ENCODE data around the gene AUTS2. TPM values are rescaled to one million over a fixed set of nuclear protein-coding genes. Genes with fewer than 3 reads are reported as not detected.
A peak's percentile ranks its signal among the peaks of the same experiment; 100 is the strongest.

Gene AUTS2
- total RNA-seq, 1 donor from 2014 or later, result 94.1 TPM

- H3K27me3 Mint-ChIP-seq, result peaks cover 19% of the 10 kb centered on the region
- no peak for TF ChIP-seq CTCF (conservative IDR thresholded peaks at IDR 0.05)
- H3K36me3 Mint-ChIP-seq, result no peaks in the 10 kb centered on the region
- DNase-seq (ENCODE audit: extremely low spot score, unreplicated experiment), result no peak
- no peak overlapping the region for H3K27ac Mint-ChIP-seq
- H3K4me1 Mint-ChIP-seq (ENCODE audit: unreplicated experiment), result peaks cover 51% of the 10 kb centered on the region
- no peaks in the 10 kb centered on the region for H3K9me3 Mint-ChIP-seq
- H3K4me3 Mint-ChIP-seq, result no peak overlapping the region
Measured at GRCh38 chr7:70585071-70585470, 986.8 kb downstream of the AUTS2 start.

DNA sequence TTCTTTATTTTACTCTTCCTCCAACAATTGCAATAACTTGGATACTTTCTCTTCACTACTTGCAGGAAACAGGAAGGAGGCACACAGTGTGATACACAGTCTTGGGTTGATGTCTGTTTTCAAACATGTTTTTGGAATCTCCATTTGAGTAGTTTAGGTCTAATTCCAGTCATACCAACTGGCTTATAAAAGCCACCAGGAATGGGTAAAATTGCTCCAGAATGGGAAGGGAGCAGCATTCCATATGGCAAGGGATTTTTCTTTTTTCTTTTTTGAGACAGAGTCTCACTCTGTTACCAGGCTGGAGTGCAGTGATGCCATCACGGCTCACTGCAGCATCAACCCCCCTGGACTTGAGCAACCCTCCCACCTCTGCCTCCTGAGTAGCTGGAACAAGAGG, 988.5 kb downstream of the AUTS2 start:
- H3K4me1 Mint-ChIP-seq (ENCODE audit: unreplicated experiment), result peaks cover 47% of the 10 kb centered on the region
- no peak for DNase-seq (ENCODE audit: extremely low spot score, unreplicated experiment)
- H3K27me3 Mint-ChIP-seq, result peaks cover 27% of the 10 kb centered on the region
- no peak for TF ChIP-seq CTCF (conservative IDR thresholded peaks at IDR 0.05)
- no peaks in the 10 kb centered on the region for H3K9me3 Mint-ChIP-seq
- no peak overlapping the region for H3K27ac Mint-ChIP-seq
- no peaks in the 10 kb centered on the region for H3K36me3 Mint-ChIP-seq
- no peak overlapping the region for H3K4me3 Mint-ChIP-seq

- H3K27ac Mint-ChIP-seq, result no peak overlapping the region
- DNase-seq (ENCODE audit: extremely low spot score, unreplicated experiment), result no peak
- TF ChIP-seq CTCF (conservative IDR thresholded peaks at IDR 0.05), result no peak
- H3K36me3 Mint-ChIP-seq, result no peaks in the 10 kb centered on the region
- H3K4me3 Mint-ChIP-seq, result peak overlapping the region; percentile 64
- peaks cover 40% of the 10 kb centered on the region for H3K4me1 Mint-ChIP-seq (ENCODE audit: unreplicated experiment)
- H3K9me3 Mint-ChIP-seq, result no peaks in the 10 kb centered on the region
- H3K27me3 Mint-ChIP-seq, result peaks cover 24% of the 10 kb centered on the region
Measured at GRCh38 chr7:70587739-70588138, 989.5 kb downstream of the AUTS2 start.

GRCh38 chr7:70588191-70588921, 990.1 kb downstream of the AUTS2 start:
- no peak overlapping the region for H3K27ac Mint-ChIP-seq
- H3K36me3 Mint-ChIP-seq, result no peaks in the 10 kb centered on the region
- TF ChIP-seq CTCF (conservative IDR thresholded peaks at IDR 0.05), result peak; percentile 45
- peaks cover 26% of the 10 kb centered on the region for H3K27me3 Mint-ChIP-seq
- DNase-seq (ENCODE audit: extremely low spot score, unreplicated experiment), result no peak
- H3K4me3 Mint-ChIP-seq, result peak overlapping the region; percentile 64
- no peaks in the 10 kb centered on the region for H3K9me3 Mint-ChIP-seq
- H3K4me1 Mint-ChIP-seq (ENCODE audit: unreplicated experiment), result peaks cover 34% of the 10 kb centered on the region

DNA sequence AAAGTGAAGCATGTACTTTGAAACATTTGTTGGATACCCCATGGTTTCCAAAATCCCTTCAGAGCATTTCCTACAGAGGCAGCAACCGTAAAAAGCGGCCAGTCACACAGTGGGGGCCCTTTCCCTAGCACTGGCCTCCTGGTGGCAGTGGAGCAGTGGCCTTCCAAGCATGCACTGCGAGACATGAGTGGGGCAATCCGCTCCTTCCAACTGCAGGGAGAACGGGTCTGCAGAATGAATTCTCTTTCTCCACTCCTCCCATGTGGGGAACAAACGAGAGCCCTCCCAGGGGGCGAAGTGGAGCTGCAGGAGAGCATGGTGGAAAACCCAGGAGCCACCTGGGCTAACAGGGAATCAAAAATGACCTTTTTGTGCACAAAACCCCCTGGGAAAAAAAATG, 990.7 kb downstream of the AUTS2 start:
- Mint-ChIP-seq H3K9me3 (no peaks in the 10 kb centered on the region), H3K27me3 (peaks cover 31% of the 10 kb centered on the region), H3K4me3 (no peak overlapping the region), H3K36me3 (no peaks in the 10 kb centered on the region), H3K4me1 (ENCODE audit: unreplicated experiment) (peaks cover 27% of the 10 kb centered on the region), H3K27ac (no peak overlapping the region)
- no peak for DNase-seq (ENCODE audit: extremely low spot score, unreplicated experiment)
- peak; percentile 38 for TF ChIP-seq CTCF (conservative IDR thresholded peaks at IDR 0.05)
